HCT116 (cell line): Measurements from ENCODE around the gene HDAC5.

Source experiments
- SP1 ChIP-seq: IDR thresholded peaks from 2 replicates; pipeline ENCODE4 v1.6.1; 2012; ENCODE audit warnings: low read depth
- TF ChIP-seq, protein P1 (sequence below): IDR thresholded peaks from 2 replicates; pipeline ENCODE4 v1.6.1; 2012; ENCODE audit warnings: low read depth
- TF ChIP-seq, protein P2 (sequence below), 3 experiments: fragments of 200-600 bp in 1 of 3; sonication (generic) in 1 of 3; IDR thresholded peaks in 2 of 3; conservative IDR thresholded peaks in 1 of 3; 2 replicates each; pipeline ENCODE4 v1.5.1; 2012 to 2017; ENCODE audit warnings: low read depth in 2 of 3, low read length in 2 of 3, antibody characterized with exemption in 1 of 3, borderline replicate concordance in 1 of 3, control low read depth in 1 of 3, mild to moderate bottlenecking in 1 of 3, mixed read lengths in 1 of 3, mixed run types in 1 of 3, moderate library complexity in 1 of 3; ENCODE audit not compliant: insufficient read depth in 1 of 3

DNA sequence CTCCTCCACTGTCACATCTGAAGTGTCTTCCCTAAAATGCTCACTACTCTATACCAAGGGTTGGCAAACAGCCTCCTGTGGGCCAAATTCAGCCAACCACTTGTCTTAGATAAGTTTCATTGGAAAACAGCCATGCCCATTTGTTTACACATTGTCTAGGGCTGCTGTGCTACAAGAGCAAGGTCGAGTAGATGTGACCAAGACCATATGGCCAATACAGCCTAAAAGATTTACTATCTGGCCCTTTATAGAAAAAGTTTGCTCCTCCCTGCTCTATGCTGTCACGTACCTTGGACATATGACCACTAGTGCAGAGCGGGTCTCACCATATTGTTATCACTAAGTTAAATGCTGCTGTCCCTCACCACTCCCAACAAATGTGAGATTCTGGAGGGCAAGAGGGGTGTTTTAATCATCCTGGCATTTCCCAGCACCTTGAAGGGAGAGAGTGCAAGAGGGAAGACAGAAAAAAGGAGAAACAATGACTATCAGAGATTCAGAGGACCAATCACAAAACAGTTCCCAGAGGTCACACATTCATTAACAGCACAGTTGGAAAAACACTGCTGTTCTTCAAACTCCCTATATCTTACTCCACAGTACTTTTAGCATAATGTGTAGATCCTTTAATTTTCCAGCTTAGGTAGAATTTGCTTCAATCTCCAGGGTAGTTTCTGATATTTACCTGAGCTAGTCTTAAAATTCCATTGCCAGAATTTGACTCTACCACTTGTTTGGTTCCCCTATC, 70.1 kb downstream of the HDAC5 start:
- TF ChIP-seq, protein P1, sequence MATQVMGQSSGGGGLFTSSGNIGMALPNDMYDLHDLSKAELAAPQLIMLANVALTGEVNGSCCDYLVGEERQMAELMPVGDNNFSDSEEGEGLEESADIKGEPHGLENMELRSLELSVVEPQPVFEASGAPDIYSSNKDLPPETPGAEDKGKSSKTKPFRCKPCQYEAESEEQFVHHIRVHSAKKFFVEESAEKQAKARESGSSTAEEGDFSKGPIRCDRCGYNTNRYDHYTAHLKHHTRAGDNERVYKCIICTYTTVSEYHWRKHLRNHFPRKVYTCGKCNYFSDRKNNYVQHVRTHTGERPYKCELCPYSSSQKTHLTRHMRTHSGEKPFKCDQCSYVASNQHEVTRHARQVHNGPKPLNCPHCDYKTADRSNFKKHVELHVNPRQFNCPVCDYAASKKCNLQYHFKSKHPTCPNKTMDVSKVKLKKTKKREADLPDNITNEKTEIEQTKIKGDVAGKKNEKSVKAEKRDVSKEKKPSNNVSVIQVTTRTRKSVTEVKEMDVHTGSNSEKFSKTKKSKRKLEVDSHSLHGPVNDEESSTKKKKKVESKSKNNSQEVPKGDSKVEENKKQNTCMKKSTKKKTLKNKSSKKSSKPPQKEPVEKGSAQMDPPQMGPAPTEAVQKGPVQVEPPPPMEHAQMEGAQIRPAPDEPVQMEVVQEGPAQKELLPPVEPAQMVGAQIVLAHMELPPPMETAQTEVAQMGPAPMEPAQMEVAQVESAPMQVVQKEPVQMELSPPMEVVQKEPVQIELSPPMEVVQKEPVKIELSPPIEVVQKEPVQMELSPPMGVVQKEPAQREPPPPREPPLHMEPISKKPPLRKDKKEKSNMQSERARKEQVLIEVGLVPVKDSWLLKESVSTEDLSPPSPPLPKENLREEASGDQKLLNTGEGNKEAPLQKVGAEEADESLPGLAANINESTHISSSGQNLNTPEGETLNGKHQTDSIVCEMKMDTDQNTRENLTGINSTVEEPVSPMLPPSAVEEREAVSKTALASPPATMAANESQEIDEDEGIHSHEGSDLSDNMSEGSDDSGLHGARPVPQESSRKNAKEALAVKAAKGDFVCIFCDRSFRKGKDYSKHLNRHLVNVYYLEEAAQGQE = no peak
- no peak for TF ChIP-seq SP1
- TF ChIP-seq, protein P2, sequence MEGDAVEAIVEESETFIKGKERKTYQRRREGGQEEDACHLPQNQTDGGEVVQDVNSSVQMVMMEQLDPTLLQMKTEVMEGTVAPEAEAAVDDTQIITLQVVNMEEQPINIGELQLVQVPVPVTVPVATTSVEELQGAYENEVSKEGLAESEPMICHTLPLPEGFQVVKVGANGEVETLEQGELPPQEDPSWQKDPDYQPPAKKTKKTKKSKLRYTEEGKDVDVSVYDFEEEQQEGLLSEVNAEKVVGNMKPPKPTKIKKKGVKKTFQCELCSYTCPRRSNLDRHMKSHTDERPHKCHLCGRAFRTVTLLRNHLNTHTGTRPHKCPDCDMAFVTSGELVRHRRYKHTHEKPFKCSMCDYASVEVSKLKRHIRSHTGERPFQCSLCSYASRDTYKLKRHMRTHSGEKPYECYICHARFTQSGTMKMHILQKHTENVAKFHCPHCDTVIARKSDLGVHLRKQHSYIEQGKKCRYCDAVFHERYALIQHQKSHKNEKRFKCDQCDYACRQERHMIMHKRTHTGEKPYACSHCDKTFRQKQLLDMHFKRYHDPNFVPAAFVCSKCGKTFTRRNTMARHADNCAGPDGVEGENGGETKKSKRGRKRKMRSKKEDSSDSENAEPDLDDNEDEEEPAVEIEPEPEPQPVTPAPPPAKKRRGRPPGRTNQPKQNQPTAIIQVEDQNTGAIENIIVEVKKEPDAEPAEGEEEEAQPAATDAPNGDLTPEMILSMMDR (IDR thresholded peaks at IDR 0.05 in 2 of 3, conservative IDR thresholded peaks at IDR 0.05 in 1 of 3; ENCODE audit: borderline replicate concordance in 1 of 3, insufficient read depth in 1 of 3, low read depth in 2 of 3, low read length in 2 of 3) = no peak
